Progenitor cell of endocrine pancreas (in vitro differentiated cells): ENCODE measurements around the gene COL6A3. TPM values are rescaled to one million over a fixed set of nuclear protein-coding genes. Genes with fewer than 3 reads are reported as not detected.

Experiments
- DNase-seq: peaks from one replicate; pipeline ENCODE4 v3.0.0; 2021; ENCODE audit warnings: low spot score; ENCODE audit not compliant: unreplicated experiment
- H3K27ac Mint-ChIP-seq: 2 replicates; pipeline ENCODE4 v1.8.0; 2021; ENCODE audit warnings: mild to moderate bottlenecking, moderate library complexity, mixed read lengths
- H3K27me3 Mint-ChIP-seq: 2 replicates; pipeline ENCODE4 v1.8.0; 2021; ENCODE audit warnings: mixed read lengths
- H3K36me3 Mint-ChIP-seq: 2 replicates; pipeline ENCODE4 v1.8.0; 2022; ENCODE audit warnings: mixed read lengths; ENCODE audit not compliant: insufficient read depth
- H3K4me1 Mint-ChIP-seq: 2 replicates; pipeline ENCODE4 v1.8.0; 2021; ENCODE audit warnings: low read depth, mixed read lengths
- H3K4me3 Mint-ChIP-seq: 2 replicates; pipeline ENCODE4 v1.8.0; 2021; ENCODE audit warnings: low read depth, mild to moderate bottlenecking, moderate library complexity, mixed read lengths
- H3K9me3 Mint-ChIP-seq: 2 replicates; pipeline ENCODE4 v1.8.0; 2021; ENCODE audit warnings: low read depth, mixed read lengths
- CTCF ChIP-seq: fragments of 200-600 bp; sonication (generic); IDR thresholded peaks from one replicate; pipeline ENCODE4 v1.5.0; 2021; ENCODE audit warnings: antibody characterized with exemption, mild to moderate bottlenecking; ENCODE audit not compliant: unreplicated experiment
- total RNA-seq: library from RNA; stranded (reverse); gene quantifications from 2 replicates; pipeline ENCODE4 v1.2.1, GENCODE V29; 2021

COL6A3 gene
- total RNA-seq, 1 donor from 2014 or later, result 1.0 TPM

- Mint-ChIP-seq H3K9me3 (no peaks in the 10 kb centered on the region), H3K27me3 (peaks cover 60% of the 10 kb centered on the region), H3K36me3 (no peaks in the 10 kb centered on the region), H3K4me1 (no peaks in the 10 kb centered on the region), H3K27ac (no peak overlapping the region), H3K4me3 (no peak overlapping the region)
- no peak for TF ChIP-seq CTCF
- DNase-seq, result no peak
Observed at GRCh38 chr2:237348281-237348865, 65.6 kb downstream of the COL6A3 start.

GRCh38 chr2:237345891-237346640, 67.9 kb downstream of the COL6A3 start:
- Mint-ChIP-seq H3K27me3 (peaks cover 39% of the 10 kb centered on the region), H3K36me3 (no peaks in the 10 kb centered on the region), H3K4me3 (no peak overlapping the region), H3K4me1 (no peaks in the 10 kb centered on the region), H3K9me3 (no peaks in the 10 kb centered on the region), H3K27ac (no peak overlapping the region)
- DNase-seq, result no peak
- TF ChIP-seq CTCF, result no peak

GRCh38 chr2:237345411-237345810, 68.6 kb downstream of the COL6A3 start:
- TF ChIP-seq CTCF, result no peak
- peaks cover 34% of the 10 kb centered on the region for H3K27me3 Mint-ChIP-seq
- no peaks in the 10 kb centered on the region for H3K9me3 Mint-ChIP-seq
- H3K27ac Mint-ChIP-seq, result no peak overlapping the region
- DNase-seq, result no peak
- no peaks in the 10 kb centered on the region for H3K36me3 Mint-ChIP-seq
- no peaks in the 10 kb centered on the region for H3K4me1 Mint-ChIP-seq
- no peak overlapping the region for H3K4me3 Mint-ChIP-seq

GRCh38 chr2:237344942-237345341, 69.0 kb downstream of the COL6A3 start:
- no peak for TF ChIP-seq CTCF
- Mint-ChIP-seq H3K4me1 (no peaks in the 10 kb centered on the region), H3K36me3 (no peaks in the 10 kb centered on the region), H3K27ac (no peak overlapping the region), H3K27me3 (peaks cover 29% of the 10 kb centered on the region), H3K9me3 (no peaks in the 10 kb centered on the region), H3K4me3 (no peak overlapping the region)
- DNase-seq, result no peak

GRCh38 chr2:237343993-237344392, 70.0 kb downstream of the COL6A3 start:
- H3K27me3 Mint-ChIP-seq, result peaks cover 25% of the 10 kb centered on the region
- no peak overlapping the region for H3K27ac Mint-ChIP-seq
- H3K36me3 Mint-ChIP-seq, result no peaks in the 10 kb centered on the region
- no peak overlapping the region for H3K4me3 Mint-ChIP-seq
- no peak for DNase-seq
- TF ChIP-seq CTCF, result no peak
- no peaks in the 10 kb centered on the region for H3K4me1 Mint-ChIP-seq
- no peaks in the 10 kb centered on the region for H3K9me3 Mint-ChIP-seq
